ENCODE data around the gene PEPD.

The PEPD gene

GRCh38 chr19:33453265-33453664 is 68.3 kb downstream of the PEPD start:
- no peak for DNase-seq

- DNase-seq = no peak
Observed at GRCh38 chr19:33450689-33451088, 70.9 kb downstream of the PEPD start.

GRCh38 chr19:33449799-33450198 is 71.8 kb downstream of the PEPD start:
- DNase-seq = no peak

GRCh38 chr19:33448159-33448516 is 73.5 kb downstream of the PEPD start:
- no peak for DNase-seq

- no peak for DNase-seq
Observed at GRCh38 chr19:33447336-33448158, 74.0 kb downstream of the PEPD start.

GRCh38 chr19:33446330-33447293 is 75.0 kb downstream of the PEPD start:
- DNase-seq = no peak

- DNase-seq = no peak
Observed at GRCh38 chr19:33445442-33446329, 75.9 kb downstream of the PEPD start.

GRCh38 chr19:33444562-33445441 is 76.8 kb downstream of the PEPD start:
- no peak for DNase-seq

- no peak for DNase-seq
Observed at GRCh38 chr19:33443638-33444561, 77.7 kb downstream of the PEPD start.

- no peak for DNase-seq
Observed at GRCh38 chr19:33442706-33443105, 78.9 kb downstream of the PEPD start.

- no peak for DNase-seq
Observed at GRCh38 chr19:33441828-33442227, 79.8 kb downstream of the PEPD start.

- DNase-seq = no peak
Observed at GRCh38 chr19:33441277-33441699, 80.3 kb downstream of the PEPD start.

- DNase-seq = no peak
Observed at GRCh38 chr19:33440682-33441081, 80.9 kb downstream of the PEPD start.

- DNase-seq = no peak
Observed at GRCh38 chr19:33440241-33440640, 81.3 kb downstream of the PEPD start.

GRCh38 chr19:33438987-33439781 is 82.4 kb downstream of the PEPD start:
- DNase-seq = no peak

- DNase-seq = peak; percentile 9 to 40
Observed at GRCh38 chr19:33437821-33438671, 83.5 kb downstream of the PEPD start.

GRCh38 chr19:33437393-33437820 is 84.2 kb downstream of the PEPD start:
- no peak for DNase-seq

Data from NCI-H187 (cell line).